IMR-90 (cell line): ENCODE results near the gene MARCHF2. TPM values are rescaled to one million over a fixed set of nuclear protein-coding genes. Genes with fewer than 3 reads are reported as not detected.

Experiments
- ATAC-seq: fragments of 200-7000 bp; cut with Tn5 transposase; 2 replicates; pipeline ENCODE4 v1.9.1; 2020; ENCODE audit warnings: low read depth, mild to moderate bottlenecking, moderate library complexity
- BruUV-seq: library from RNA; stranded (reverse); fragments of 400-500 nt; replicated peaks from 2 replicates; lab custom pipeline; 2021; lab: Mats Ljungman, UMichigan
- CTCF ChIA-PET: fragments of 300-600 bp; formaldehyde crosslinking; extraction: SDS; loops from one replicate; lab custom pipeline; 2021; ENCODE audit warnings: antibody characterized with exemption; lab: Yijun Ruan, JAX
- POLR2A ChIA-PET: fragments of 300-600 bp; sonication (Branson Sonifier 250); formaldehyde crosslinking; loops from one replicate; lab custom pipeline; 2022; ENCODE audit warnings: antibody characterized with exemption; ENCODE audit not compliant: unreplicated experiment; lab: Charles Lee
- DNase-seq: peaks from one replicate; pipeline ENCODE4 v3.0.0; 2013
- H2AFZ ChIP-seq: replicated peaks from 2 replicates; pipeline ENCODE3; 2013; ENCODE audit warnings: low read length, mild to moderate bottlenecking; ENCODE audit not compliant: poor library complexity
- H2AK5ac ChIP-seq: 2 replicates; pipeline ENCODE4 v1.6.1; 2013; ENCODE audit warnings: low read depth, low read length, inconsistent platforms
- H2AK9ac ChIP-seq: replicated peaks from 2 replicates; pipeline ENCODE3; 2013; ENCODE audit warnings: mild to moderate bottlenecking, low read depth, low read length, moderate library complexity; ENCODE audit not compliant: poor library complexity
- H2BK120ac ChIP-seq: 2 replicates; pipeline ENCODE4 v1.6.1; 2013; ENCODE audit warnings: low read depth, low read length, inconsistent platforms
- H2BK15ac ChIP-seq: 3 replicates; pipeline ENCODE4 v1.6.1; 2013; ENCODE audit warnings: low read depth, low read length, inconsistent platforms
- H2BK20ac ChIP-seq: 2 replicates; pipeline ENCODE4 v1.6.1; 2013; ENCODE audit warnings: low read depth, mild to moderate bottlenecking, inconsistent platforms, low read length, moderate library complexity
- H2BK5ac ChIP-seq: 2 replicates; pipeline ENCODE4 v1.6.1; 2013; ENCODE audit warnings: mild to moderate bottlenecking, low read depth, low read length, inconsistent platforms; ENCODE audit not compliant: poor library complexity, severe bottlenecking
- H3K14ac ChIP-seq: replicated peaks from 2 replicates; pipeline ENCODE4 v1.6.1; 2013; ENCODE audit warnings: low read depth, low read length, inconsistent platforms
- H3K18ac ChIP-seq: 2 replicates; pipeline ENCODE4 v1.6.1; 2013; ENCODE audit warnings: low read depth, low read length, control low read depth
- H3K23ac ChIP-seq: 2 replicates; pipeline ENCODE4 v1.6.1; 2013; ENCODE audit warnings: low read depth, low read length, inconsistent platforms
- H3K27ac ChIP-seq: 2 replicates; pipeline ENCODE4 v1.5.1; 2013; ENCODE audit warnings: mild to moderate bottlenecking, control low read depth, low read length; ENCODE audit not compliant: insufficient read depth
- H3K27me3 ChIP-seq: 2 replicates; pipeline ENCODE4 v1.6.1; 2013; ENCODE audit warnings: low read length; ENCODE audit not compliant: control insufficient read depth, insufficient read depth
- H3K36me3 ChIP-seq: 2 replicates; pipeline ENCODE4 v1.6.1; 2013; ENCODE audit warnings: low read length, mixed read lengths; ENCODE audit not compliant: control insufficient read depth, insufficient read depth
- H3K4ac ChIP-seq: 2 replicates; pipeline ENCODE4 v1.6.1; 2013; ENCODE audit warnings: low read depth, low read length, inconsistent platforms
- H3K4me1 ChIP-seq: 2 replicates; pipeline ENCODE4 v1.6.1; 2013; ENCODE audit warnings: low read length, mixed read lengths; ENCODE audit not compliant: control insufficient read depth, insufficient read depth
- H3K4me2 ChIP-seq: 2 replicates; pipeline ENCODE4 v1.6.1; 2013; ENCODE audit warnings: low read depth, mild to moderate bottlenecking, control low read depth, low read length, moderate library complexity
- H3K4me3 ChIP-seq: 2 replicates; pipeline ENCODE4 v1.5.1; 2013; ENCODE audit warnings: low read depth, mild to moderate bottlenecking, control low read depth, low read length, moderate library complexity; ENCODE audit not compliant: insufficient read depth
- H3K56ac ChIP-seq: 2 replicates; pipeline ENCODE4 v1.6.1; 2013; ENCODE audit warnings: low read length, inconsistent platforms; ENCODE audit not compliant: insufficient read depth; ENCODE audit errors: extremely low read depth
- H3K79me1 ChIP-seq, 2 experiments: 2 replicates each; pipeline ENCODE4 v1.6.1; 2013; ENCODE audit warnings: low read length in 2 of 2, inconsistent platforms in 1 of 2, low read depth in 1 of 2
- H3K9ac ChIP-seq: 2 replicates; pipeline ENCODE4 v1.6.1; 2013; ENCODE audit warnings: low read depth, low read length, control low read depth
- H3K9me1 ChIP-seq: 2 replicates; pipeline ENCODE4 v1.6.1; 2013; ENCODE audit warnings: low read length, inconsistent platforms; ENCODE audit not compliant: insufficient read depth
- H3K9me3 ChIP-seq: 2 replicates; pipeline ENCODE4 v1.6.1; 2013; ENCODE audit warnings: low read length; ENCODE audit not compliant: control insufficient read depth, insufficient read depth
- H4K20me1 ChIP-seq: 2 replicates; pipeline ENCODE4 v1.6.1; 2013; ENCODE audit warnings: low read length, inconsistent platforms; ENCODE audit not compliant: insufficient read depth
- H4K5ac ChIP-seq: 2 replicates; pipeline ENCODE4 v1.6.1; 2013; ENCODE audit warnings: mild to moderate bottlenecking, low read depth, low read length, control low read depth
- H4K8ac ChIP-seq, 2 experiments: 2 replicates each; pipeline ENCODE4 v1.6.1; 2013; ENCODE audit warnings: low read depth in 2 of 2, low read length in 2 of 2, control low read depth in 1 of 2, inconsistent platforms in 1 of 2
- H4K91ac ChIP-seq: 2 replicates; pipeline ENCODE4 v1.6.1; 2013; ENCODE audit warnings: low read depth, low read length, inconsistent platforms; ENCODE audit not compliant: insufficient read depth
- MAZ ChIP-seq: IDR thresholded peaks from 2 replicates; pipeline ENCODE4 v1.6.1; 2012; ENCODE audit warnings: low read depth, mild to moderate bottlenecking, low read length, improper control_type of control experiment, moderate library complexity, borderline replicate concordance
- RAD21 ChIP-seq: IDR thresholded peaks from 2 replicates; pipeline ENCODE4 v1.6.1; 2012; ENCODE audit warnings: low read length, improper control_type of control experiment
- RCOR1 ChIP-seq: IDR thresholded peaks from 2 replicates; pipeline ENCODE4 v1.6.1; 2012; ENCODE audit warnings: mild to moderate bottlenecking, low read length, improper control_type of control experiment; ENCODE audit not compliant: insufficient replicate concordance
- SMC3 ChIP-seq: fragments of 150-350 bp; IDR thresholded peaks from 2 replicates; pipeline ENCODE4 v1.6.1; 2016; ENCODE audit warnings: low read depth, mild to moderate bottlenecking, antibody characterized with exemption, low read length, moderate library complexity
- WGBS, 2 experiments: methylation state at CpG; one replicate each; pipeline versions ENCODE4 v1.1.5 to v1.1.7; 2013; ENCODE audit warnings: missing lambda C conversion rate in 2 of 2; ENCODE audit not compliant: insufficient read length in 1 of 2; ENCODE audit errors: extremely low coverage in 2 of 2; 5-methylcytosine and 5-hydroxymethylcytosine counted together
- dilution Hi-C: fragments of 300-500 bp; cut with HindIII; formaldehyde crosslinking; loops from one replicate; pipeline ENCODE4 v1.14.3; 2018; ENCODE audit warnings: low sequenced_read_pairs; ENCODE audit not compliant: unreplicated experiment
- in situ Hi-C: fragments of 300-500 bp; cut with MboI; formaldehyde crosslinking; loops from 3 replicates; pipeline ENCODE4 v1.14.3; 2019; ENCODE audit warnings: low sequenced_read_pairs, inconsistent platforms, mixed read lengths
- intact Hi-C: fragments of 100-400 bp; cut with micrococcal nuclease; formaldehyde crosslinking; loops from 2 replicates; pipeline ENCODE4 v1.10.0; 2022
- polyA plus RNA-seq, 3 experiments: library from polyadenylated mRNA; depleted of rRNA; stranded (reverse); fragments of >200 nt; gene quantifications; 2 replicates each; pipeline ENCODE4 v1.2.3, GENCODE V29; 2012; ENCODE audit warnings: low replicate concordance in 1 of 3
- total RNA-seq: library from RNA; depleted of rRNA; stranded (reverse); fragments of >200 nt; gene quantifications from 2 replicates; pipeline ENCODE4 v1.2.3, GENCODE V29; 2012
- TF ChIP-seq, protein P1 (sequence below): conservative IDR thresholded peaks from 2 replicates; pipeline ENCODE4 v1.5.1; 2012; ENCODE audit warnings: mild to moderate bottlenecking, low read depth, low read length, improper control_type of control experiment

Gene MARCHF2
- total and polyA plus RNA-seq, 2 of the 4 experiments (the other 2 are of a cell fraction), result 33.8 to 58.8 TPM

- Histone ChIP-seq H3K79me1 (peaks cover 40 to 78% of the 10 kb centered on the region in 2 experiments), H3K4me1 (peaks cover 11% of the 10 kb centered on the region), H2AK5ac (peak overlapping the region; percentile 90), H3K9me3 (no peaks in the 10 kb centered on the region), H4K91ac (no peak overlapping the region), H2BK20ac (no peak overlapping the region; the same call in 1 of the 2 replicates), H4K5ac (no peak overlapping the region), H2AK9ac (peak overlapping the region; percentile 85), H3K23ac (no peak overlapping the region), H3K4me3 (no peak overlapping the region), H3K36me3 (peaks cover 10% of the 10 kb centered on the region; the same call in 1 of the 2 replicates), H3K14ac (no peak overlapping the region), H3K9ac (no peak overlapping the region), H2BK5ac (no peak overlapping the region), H2BK120ac (peak overlapping the region; percentile 80; the same call in 1 of the 2 replicates), H2BK15ac (no peak overlapping the region), H3K4me2 (no peak overlapping the region), H3K27ac (no peak overlapping the region), H2AFZ (peak overlapping the region; percentile 41), H3K56ac (no peak overlapping the region), H3K9me1 (peaks cover 27% of the 10 kb centered on the region), H3K18ac (no peak overlapping the region), H3K27me3 (no peaks in the 10 kb centered on the region), H4K20me1 (peaks cover 79% of the 10 kb centered on the region), H4K8ac (peak overlapping the region in 1 of 2 experiments; percentile 9; a peak in 1 of 4 replicates), H3K4ac (peak overlapping the region; percentile 51; the same call in 1 of the 2 replicates)
- DNase-seq (peak; percentile 39), ATAC-seq (peak; percentile 74)
- in situ Hi-C loops (loop anchor here (5.0 kb wide), 1 partner anchor 39 kb away; no protein-coding TSS in a partner anchor), intact Hi-C loops (loop anchor here (1.0 kb wide), 1 partner anchor 42 kb away; no protein-coding TSS in a partner anchor), dilution Hi-C loops (no loop called here)
- peak; percentile 73 for TF ChIP-seq RAD21
- TF ChIP-seq, protein P1, sequence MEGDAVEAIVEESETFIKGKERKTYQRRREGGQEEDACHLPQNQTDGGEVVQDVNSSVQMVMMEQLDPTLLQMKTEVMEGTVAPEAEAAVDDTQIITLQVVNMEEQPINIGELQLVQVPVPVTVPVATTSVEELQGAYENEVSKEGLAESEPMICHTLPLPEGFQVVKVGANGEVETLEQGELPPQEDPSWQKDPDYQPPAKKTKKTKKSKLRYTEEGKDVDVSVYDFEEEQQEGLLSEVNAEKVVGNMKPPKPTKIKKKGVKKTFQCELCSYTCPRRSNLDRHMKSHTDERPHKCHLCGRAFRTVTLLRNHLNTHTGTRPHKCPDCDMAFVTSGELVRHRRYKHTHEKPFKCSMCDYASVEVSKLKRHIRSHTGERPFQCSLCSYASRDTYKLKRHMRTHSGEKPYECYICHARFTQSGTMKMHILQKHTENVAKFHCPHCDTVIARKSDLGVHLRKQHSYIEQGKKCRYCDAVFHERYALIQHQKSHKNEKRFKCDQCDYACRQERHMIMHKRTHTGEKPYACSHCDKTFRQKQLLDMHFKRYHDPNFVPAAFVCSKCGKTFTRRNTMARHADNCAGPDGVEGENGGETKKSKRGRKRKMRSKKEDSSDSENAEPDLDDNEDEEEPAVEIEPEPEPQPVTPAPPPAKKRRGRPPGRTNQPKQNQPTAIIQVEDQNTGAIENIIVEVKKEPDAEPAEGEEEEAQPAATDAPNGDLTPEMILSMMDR, result peak; percentile 67
- TF ChIP-seq MAZ, result peak; percentile 93
- peak; percentile 82 for TF ChIP-seq SMC3
- no peak for TF ChIP-seq RCOR1
- ChIA-PET CTCF (no interaction called here), POLR2A (no interaction called here)
- 85% methylated on average over 7 of the region's 22 CpGs; no CpG with 5 or more reads in 1 of the 2 experiments for WGBS, 2 experiments
- BruUV-seq, result no TSS peak
These were observed 16.4 kb upstream of the MARCHF2 start for GRCh38 chr19:8396563-8397203.
